HFF-Myc (cell line): ENCODE measurements around the gene ARHGAP23.

ENCODE experiments used
- DNase-seq: peaks from one replicate; pipeline ENCODE4 v3.0.0-alpha.2; 2011; ENCODE audit warnings: low read depth; ENCODE audit errors: extremely low read depth
- H3K4me3 ChIP-seq: replicated peaks from 2 replicates; pipeline ENCODE4 v1.5.1; 2011; ENCODE audit warnings: low read depth, mild to moderate bottlenecking, control low read depth, low read length
- TF ChIP-seq, protein P1 (sequence below): IDR thresholded peaks from 2 replicates; pipeline ENCODE4 v1.5.1; 2012; ENCODE audit warnings: mild to moderate bottlenecking, low read depth, low read length, control low read depth; ENCODE audit errors: missing control alignments

Gene ARHGAP23

DNA sequence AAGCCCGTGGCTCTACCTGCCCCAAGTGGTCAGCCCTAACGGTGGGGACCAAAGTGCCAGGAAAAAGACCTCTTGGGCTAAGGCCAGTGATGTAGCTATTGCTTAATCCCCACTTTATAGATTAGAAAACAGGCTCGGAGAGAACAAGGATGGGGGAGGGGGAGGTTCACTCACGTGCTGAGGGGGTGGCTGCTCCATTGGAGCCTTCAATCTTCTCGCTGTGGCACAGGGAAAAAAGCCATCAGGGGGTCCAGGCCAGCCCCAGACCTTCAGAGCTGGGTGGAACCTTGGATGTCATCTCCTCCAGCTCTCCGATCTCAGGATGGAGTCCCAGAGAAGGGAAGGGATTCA, 131.6 kb downstream of the ARHGAP23 start:
- no peak overlapping the region for H3K4me3 ChIP-seq
- TF ChIP-seq, protein P1, sequence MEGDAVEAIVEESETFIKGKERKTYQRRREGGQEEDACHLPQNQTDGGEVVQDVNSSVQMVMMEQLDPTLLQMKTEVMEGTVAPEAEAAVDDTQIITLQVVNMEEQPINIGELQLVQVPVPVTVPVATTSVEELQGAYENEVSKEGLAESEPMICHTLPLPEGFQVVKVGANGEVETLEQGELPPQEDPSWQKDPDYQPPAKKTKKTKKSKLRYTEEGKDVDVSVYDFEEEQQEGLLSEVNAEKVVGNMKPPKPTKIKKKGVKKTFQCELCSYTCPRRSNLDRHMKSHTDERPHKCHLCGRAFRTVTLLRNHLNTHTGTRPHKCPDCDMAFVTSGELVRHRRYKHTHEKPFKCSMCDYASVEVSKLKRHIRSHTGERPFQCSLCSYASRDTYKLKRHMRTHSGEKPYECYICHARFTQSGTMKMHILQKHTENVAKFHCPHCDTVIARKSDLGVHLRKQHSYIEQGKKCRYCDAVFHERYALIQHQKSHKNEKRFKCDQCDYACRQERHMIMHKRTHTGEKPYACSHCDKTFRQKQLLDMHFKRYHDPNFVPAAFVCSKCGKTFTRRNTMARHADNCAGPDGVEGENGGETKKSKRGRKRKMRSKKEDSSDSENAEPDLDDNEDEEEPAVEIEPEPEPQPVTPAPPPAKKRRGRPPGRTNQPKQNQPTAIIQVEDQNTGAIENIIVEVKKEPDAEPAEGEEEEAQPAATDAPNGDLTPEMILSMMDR: no peak

DNA sequence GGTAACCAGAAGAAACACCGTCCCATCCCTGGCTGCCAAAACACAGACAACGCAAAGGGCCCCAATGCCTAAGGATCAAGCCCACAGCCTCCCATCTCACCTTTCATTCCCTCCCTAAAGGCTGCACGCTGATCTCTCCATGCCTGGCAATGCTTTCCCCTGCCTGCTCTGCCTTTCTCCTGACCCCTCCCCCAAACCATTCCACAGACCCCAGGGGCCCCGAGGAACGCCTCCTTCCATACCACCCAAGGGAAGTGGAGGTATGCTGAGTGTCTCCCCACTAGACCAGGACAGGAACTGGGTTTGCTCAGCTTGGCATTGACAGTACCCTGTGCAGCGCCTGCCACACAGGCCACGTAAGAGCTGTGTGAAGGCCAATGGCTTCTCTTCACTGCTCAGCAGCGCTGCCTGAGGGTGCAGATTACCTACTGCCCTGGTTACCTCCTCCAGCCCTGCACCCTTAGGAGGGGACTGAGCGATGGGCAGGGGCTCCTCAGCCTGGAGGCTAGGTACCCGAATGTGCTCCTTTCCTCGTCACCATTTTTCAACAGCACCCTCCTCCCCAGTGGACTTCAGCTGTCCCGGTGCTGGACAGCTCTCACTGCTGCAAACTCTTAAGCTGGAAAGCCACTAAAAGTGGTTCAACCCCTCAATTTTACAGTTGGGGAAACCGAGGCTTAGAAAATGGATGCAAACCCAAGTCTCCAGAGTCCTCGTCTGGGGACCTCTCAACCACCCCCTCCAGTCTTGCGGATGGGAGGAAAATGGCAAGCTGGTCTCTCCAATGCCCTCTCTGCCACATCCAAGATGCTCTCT, 132.4 kb downstream of the ARHGAP23 start:
- TF ChIP-seq, protein P1: no peak
- no peak for DNase-seq
- no peak overlapping the region for H3K4me3 ChIP-seq

More for the DNA sequence above, 131.6 kb downstream of the ARHGAP23 start:
- no peak for DNase-seq

DNA sequence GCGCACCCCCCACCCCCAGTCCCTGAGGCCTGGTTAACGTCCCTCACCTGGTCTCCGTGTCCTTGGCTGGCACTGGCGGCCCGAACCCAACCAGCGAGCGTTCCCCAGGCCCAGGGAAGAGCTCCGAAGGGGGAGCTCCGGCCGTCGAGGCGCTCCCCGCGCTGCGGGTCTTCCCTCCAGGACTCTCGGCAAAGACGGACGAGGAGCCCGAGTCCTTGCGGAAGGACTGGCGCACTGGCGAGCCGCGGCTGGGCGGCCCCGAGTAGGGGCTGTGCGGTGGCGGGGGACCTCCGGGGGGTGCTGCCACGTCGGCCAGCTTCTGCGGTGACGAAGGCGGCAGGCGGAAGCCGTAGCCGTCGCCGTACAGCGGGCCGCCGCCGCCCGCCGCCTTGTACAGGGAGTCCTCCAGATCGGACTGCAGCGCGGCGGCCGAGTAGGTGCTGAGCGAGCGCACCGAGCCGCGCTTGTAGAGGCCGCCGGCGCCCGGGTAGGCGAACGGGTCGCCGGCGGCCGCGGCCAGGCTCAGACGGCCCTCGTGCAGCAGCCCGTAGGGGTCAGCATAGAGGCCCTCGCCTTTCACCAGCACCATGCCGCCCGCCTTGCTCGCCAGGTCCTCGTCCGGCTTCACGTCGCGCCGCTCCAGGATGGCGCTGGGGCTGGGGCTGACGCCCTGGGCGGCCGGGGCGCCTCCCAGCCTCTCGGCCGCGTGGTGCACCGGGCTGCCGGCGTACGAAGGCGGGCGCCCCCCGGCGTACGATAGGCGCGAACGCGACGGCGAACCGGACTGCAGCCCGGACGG, 133.4 kb downstream of the ARHGAP23 start:
- no peak for DNase-seq
- H3K4me3 ChIP-seq: no peak overlapping the region
- TF ChIP-seq, protein P1: no peak
